Measurements from ENCODE around the gene CARS2. TPM values are rescaled to one million over a fixed set of nuclear protein-coding genes. Genes with fewer than 3 reads are reported as not detected.

Gene CARS2, protein sequence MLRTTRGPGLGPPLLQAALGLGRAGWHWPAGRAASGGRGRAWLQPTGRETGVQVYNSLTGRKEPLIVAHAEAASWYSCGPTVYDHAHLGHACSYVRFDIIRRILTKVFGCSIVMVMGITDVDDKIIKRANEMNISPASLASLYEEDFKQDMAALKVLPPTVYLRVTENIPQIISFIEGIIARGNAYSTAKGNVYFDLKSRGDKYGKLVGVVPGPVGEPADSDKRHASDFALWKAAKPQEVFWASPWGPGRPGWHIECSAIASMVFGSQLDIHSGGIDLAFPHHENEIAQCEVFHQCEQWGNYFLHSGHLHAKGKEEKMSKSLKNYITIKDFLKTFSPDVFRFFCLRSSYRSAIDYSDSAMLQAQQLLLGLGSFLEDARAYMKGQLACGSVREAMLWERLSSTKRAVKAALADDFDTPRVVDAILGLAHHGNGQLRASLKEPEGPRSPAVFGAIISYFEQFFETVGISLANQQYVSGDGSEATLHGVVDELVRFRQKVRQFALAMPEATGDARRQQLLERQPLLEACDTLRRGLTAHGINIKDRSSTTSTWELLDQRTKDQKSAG
- total RNA-seq (57.9 TPM), polyA plus RNA-seq (ENCODE audit: insufficient read depth, low read depth, low replicate concordance) (57.1 TPM)
- long read RNA-seq, donor 1, transcript CARS2-201 (15 exons, 1,879 nt): major isoform, 11 of 19 reads
- long read RNA-seq, donor 1, partial matches to known transcripts: 5 of 19 reads
- long read RNA-seq, donor 1, other reads (novel, unspliced or antisense): 0 of 19 reads
- long read RNA-seq, donor 2, transcript CARS2-201 (15 exons, 1,879 nt): major isoform, 7 of 10 reads
- long read RNA-seq, donor 2, partial matches to known transcripts: 0 of 10 reads
- long read RNA-seq, donor 2, other reads (novel, unspliced or antisense): 0 of 10 reads
- long read RNA-seq, donor 3, transcript CARS2-201 (15 exons, 1,879 nt): major isoform, 9 of 16 reads
- long read RNA-seq, donor 3, partial matches to known transcripts: 6 of 16 reads
- long read RNA-seq, donor 3, other reads (novel, unspliced or antisense): 0 of 16 reads
- long read RNA-seq, donor 4, transcript CARS2-201 (15 exons, 1,879 nt): major isoform, 15 of 15 reads
- long read RNA-seq, donor 4, partial matches to known transcripts: 0 of 15 reads
- long read RNA-seq, donor 4, other reads (novel, unspliced or antisense): 0 of 15 reads
- long read RNA-seq, donor 5: 0 reads
- long read RNA-seq, donor 6, partial matches to known transcripts: 0 of 4 reads
- long read RNA-seq, donor 6, other reads (novel, unspliced or antisense): 0 of 4 reads
- long read RNA-seq, donor 7, transcript CARS2-201 (15 exons, 1,879 nt): major isoform, 30 of 60 reads
- long read RNA-seq, donor 7, partial matches to known transcripts: 3 of 60 reads
- long read RNA-seq, donor 7, other reads (novel, unspliced or antisense): 24 of 60 reads
- long read RNA-seq, donor 8, transcript CARS2-201 (15 exons, 1,879 nt): major isoform, 7 of 9 reads
- long read RNA-seq, donor 8, partial matches to known transcripts: 0 of 9 reads
- long read RNA-seq, donor 8, other reads (novel, unspliced or antisense): 0 of 9 reads
- long read RNA-seq, donor 9, partial matches to known transcripts: 0 of 5 reads
- long read RNA-seq, donor 9, other reads (novel, unspliced or antisense): 0 of 5 reads
- long read RNA-seq, donor 10, transcript CARS2-201 (15 exons, 1,879 nt): major isoform, 6 of 53 reads
- long read RNA-seq, donor 10, partial matches to known transcripts: 28 of 53 reads
- long read RNA-seq, donor 10, other reads (novel, unspliced or antisense): 17 of 53 reads

DNA sequence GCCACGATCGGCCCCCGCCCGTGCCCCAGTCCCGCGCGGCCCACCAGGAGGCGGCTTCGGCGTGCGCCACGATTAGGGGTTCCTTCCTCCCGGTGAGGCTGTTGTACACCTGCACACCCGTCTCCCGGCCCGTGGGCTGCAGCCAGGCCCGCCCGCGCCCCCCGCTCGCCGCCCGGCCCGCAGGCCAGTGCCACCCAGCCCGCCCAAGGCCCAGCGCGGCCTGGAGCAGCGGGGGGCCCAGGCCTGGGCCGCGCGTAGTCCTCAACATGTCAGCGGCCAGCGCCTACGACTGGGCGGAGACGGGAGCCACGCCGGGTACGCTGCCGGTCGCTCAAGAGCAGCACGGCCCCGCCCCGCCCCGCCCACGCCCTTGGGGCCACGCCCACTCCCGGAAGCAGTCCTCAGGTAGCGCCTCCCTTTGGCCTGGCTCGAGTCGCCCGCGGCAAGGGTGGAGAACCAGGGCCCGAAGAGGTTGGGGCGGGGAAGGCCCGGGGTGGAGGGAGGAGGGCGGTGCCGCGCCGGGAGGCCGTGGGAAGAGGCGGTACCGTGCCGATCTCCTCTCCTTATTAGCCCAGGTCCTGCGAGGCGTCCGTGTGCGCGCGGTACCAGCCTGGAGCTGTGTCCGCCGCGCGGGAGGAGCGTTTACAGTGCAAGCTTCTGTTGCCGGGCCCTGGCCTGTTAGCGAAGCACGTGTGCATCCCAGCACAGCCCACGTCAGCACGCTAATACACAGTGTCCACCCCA, at the start of gene CARS2:
CARS2 (minus strand) TSS at position 291 of the 744 bp plus-strand sequence; CDS start at position 268, 23 bp downstream.
- Histone ChIP-seq H3K9ac (ENCODE audit: low read length in 3 of 3) (peak within 1 kb of the TSS; percentile 32 to 56 (median 43)), H3K27ac (ENCODE audit: low read depth in 2 of 2, low read length in 2 of 2) (peak within 1 kb of the TSS; percentile 59 to 71), H3K4me1 (ENCODE audit: control insufficient read depth in 2 of 3, insufficient read depth in 2 of 3, low read depth in 1 of 3, low read length in 3 of 3) (peaks cover 2 to 23% (median 14%) of the 10 kb centered on the region in 3 donors), H3K27me3 (ENCODE audit: control insufficient read depth, insufficient read depth, low read length) (no peaks in the 10 kb centered on the region), H3K36me3 (ENCODE audit: control insufficient read depth in 2 of 3, insufficient read depth in 3 of 3, low read length in 3 of 3) (peaks cover 0 to 6% (median 0%) of the 10 kb centered on the region in 3 donors), H3K4me3 (ENCODE audit: low read length in 3 of 3) (peak within 1 kb of the TSS; percentile 62 to 67 (median 66)), H3K9me3 (ENCODE audit: control insufficient read depth in 2 of 3, insufficient read depth in 1 of 3, low read length in 3 of 3) (no peaks in the 10 kb centered on the region)
- TF ChIP-seq, protein P1, sequence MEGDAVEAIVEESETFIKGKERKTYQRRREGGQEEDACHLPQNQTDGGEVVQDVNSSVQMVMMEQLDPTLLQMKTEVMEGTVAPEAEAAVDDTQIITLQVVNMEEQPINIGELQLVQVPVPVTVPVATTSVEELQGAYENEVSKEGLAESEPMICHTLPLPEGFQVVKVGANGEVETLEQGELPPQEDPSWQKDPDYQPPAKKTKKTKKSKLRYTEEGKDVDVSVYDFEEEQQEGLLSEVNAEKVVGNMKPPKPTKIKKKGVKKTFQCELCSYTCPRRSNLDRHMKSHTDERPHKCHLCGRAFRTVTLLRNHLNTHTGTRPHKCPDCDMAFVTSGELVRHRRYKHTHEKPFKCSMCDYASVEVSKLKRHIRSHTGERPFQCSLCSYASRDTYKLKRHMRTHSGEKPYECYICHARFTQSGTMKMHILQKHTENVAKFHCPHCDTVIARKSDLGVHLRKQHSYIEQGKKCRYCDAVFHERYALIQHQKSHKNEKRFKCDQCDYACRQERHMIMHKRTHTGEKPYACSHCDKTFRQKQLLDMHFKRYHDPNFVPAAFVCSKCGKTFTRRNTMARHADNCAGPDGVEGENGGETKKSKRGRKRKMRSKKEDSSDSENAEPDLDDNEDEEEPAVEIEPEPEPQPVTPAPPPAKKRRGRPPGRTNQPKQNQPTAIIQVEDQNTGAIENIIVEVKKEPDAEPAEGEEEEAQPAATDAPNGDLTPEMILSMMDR (IDR thresholded peaks at IDR 0.05; ENCODE audit: borderline replicate concordance, extremely low read depth, insufficient read depth): peak; percentile 7
- FAIRE-seq (no peak), DNase-seq (peak; percentile 97 to 99 (median 98))
- intact Hi-C loops (cut with DNase I): no loop called here

DNA sequence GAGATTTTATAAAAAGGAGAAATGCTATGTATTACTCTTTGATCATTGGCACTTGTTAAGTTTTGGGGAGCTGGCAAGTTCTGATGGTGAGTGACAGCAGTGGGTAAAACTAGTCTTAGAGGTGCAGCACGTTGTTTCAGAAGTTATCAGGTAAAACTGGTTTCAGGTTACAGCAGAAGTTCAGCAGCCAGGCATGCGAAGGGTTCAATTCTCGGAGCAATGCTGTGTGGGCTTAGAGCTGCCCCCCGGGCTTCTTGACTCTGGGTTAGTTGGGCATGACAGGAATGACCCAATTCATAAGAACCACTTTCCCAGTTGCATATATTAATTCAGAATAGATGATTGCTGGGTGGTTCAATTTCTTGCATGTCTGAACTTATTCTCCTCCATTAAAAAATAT, 42.4 kb upstream of the CARS2 start:
- H3K4me3 ChIP-seq (ENCODE audit: low read length in 3 of 3): no peak overlapping the region
- no peak overlapping the region for H3K27ac ChIP-seq (ENCODE audit: low read depth in 2 of 2, low read length in 2 of 2)
- H3K9ac ChIP-seq (ENCODE audit: low read length in 3 of 3): no peak overlapping the region
- no peaks in the 10 kb centered on the region for H3K36me3 ChIP-seq (ENCODE audit: control insufficient read depth in 2 of 3, insufficient read depth in 3 of 3, low read length in 3 of 3)
- no peaks in the 10 kb centered on the region for H3K4me1 ChIP-seq (ENCODE audit: control insufficient read depth in 2 of 3, insufficient read depth in 2 of 3, low read depth in 1 of 3, low read length in 3 of 3)
- no peaks in the 10 kb centered on the region for H3K27me3 ChIP-seq (ENCODE audit: control insufficient read depth, insufficient read depth, low read length)
- TF ChIP-seq, protein P1 (IDR thresholded peaks at IDR 0.05; ENCODE audit: borderline replicate concordance, extremely low read depth, insufficient read depth): no peak
- FAIRE-seq: no peak
- DNase-seq: peak in 4 of 5 donors; percentile 45 to 63 (median 52)
- intact Hi-C loops (cut with DNase I): no loop called here
- peaks cover 0 to 3% (median 0%) of the 10 kb centered on the region in 3 donors for H3K9me3 ChIP-seq (ENCODE audit: control insufficient read depth in 2 of 3, insufficient read depth in 1 of 3, low read length in 3 of 3)

All from kidney (tissue), 22 donors.